ENCODE measurements around the gene USB1.

The USB1 gene

GRCh38 chr16:57993897-57994296 is 7.3 kb upstream of the USB1 start:
- H3K27me3 Mint-ChIP-seq (ENCODE audit: low read depth, poor library complexity) = peaks cover 1% of the 10 kb centered on the region
- H3K4me3 Mint-ChIP-seq = no peak overlapping the region
- H3K9me3 Mint-ChIP-seq = no peaks in the 10 kb centered on the region
- H3K4me1 Mint-ChIP-seq = peaks cover 10% of the 10 kb centered on the region
- H3K27ac Mint-ChIP-seq = no peak overlapping the region
- TF ChIP-seq, protein P1, sequence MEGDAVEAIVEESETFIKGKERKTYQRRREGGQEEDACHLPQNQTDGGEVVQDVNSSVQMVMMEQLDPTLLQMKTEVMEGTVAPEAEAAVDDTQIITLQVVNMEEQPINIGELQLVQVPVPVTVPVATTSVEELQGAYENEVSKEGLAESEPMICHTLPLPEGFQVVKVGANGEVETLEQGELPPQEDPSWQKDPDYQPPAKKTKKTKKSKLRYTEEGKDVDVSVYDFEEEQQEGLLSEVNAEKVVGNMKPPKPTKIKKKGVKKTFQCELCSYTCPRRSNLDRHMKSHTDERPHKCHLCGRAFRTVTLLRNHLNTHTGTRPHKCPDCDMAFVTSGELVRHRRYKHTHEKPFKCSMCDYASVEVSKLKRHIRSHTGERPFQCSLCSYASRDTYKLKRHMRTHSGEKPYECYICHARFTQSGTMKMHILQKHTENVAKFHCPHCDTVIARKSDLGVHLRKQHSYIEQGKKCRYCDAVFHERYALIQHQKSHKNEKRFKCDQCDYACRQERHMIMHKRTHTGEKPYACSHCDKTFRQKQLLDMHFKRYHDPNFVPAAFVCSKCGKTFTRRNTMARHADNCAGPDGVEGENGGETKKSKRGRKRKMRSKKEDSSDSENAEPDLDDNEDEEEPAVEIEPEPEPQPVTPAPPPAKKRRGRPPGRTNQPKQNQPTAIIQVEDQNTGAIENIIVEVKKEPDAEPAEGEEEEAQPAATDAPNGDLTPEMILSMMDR (IDR thresholded peaks at IDR 0.05) = no peak
- H3K36me3 Mint-ChIP-seq (ENCODE audit: low read depth) = peaks cover 4% of the 10 kb centered on the region
- DNase-seq = no peak

- Mint-ChIP-seq H3K4me3 (no peak overlapping the region), H3K27ac (no peak overlapping the region), H3K27me3 (ENCODE audit: low read depth, poor library complexity) (peaks cover 3% of the 10 kb centered on the region), H3K9me3 (no peaks in the 10 kb centered on the region), H3K4me1 (peaks cover 14% of the 10 kb centered on the region), H3K36me3 (ENCODE audit: low read depth) (peaks cover 4% of the 10 kb centered on the region)
- no peak for DNase-seq
- TF ChIP-seq, protein P1 (IDR thresholded peaks at IDR 0.05) = no peak
Measured at GRCh38 chr16:57994361-57994760, 6.8 kb upstream of the USB1 start.

- Mint-ChIP-seq H3K9me3 (no peaks in the 10 kb centered on the region), H3K27me3 (ENCODE audit: low read depth, poor library complexity) (peaks cover 3% of the 10 kb centered on the region), H3K4me3 (no peak overlapping the region), H3K4me1 (peaks cover 16% of the 10 kb centered on the region), H3K27ac (no peak overlapping the region), H3K36me3 (ENCODE audit: low read depth) (peaks cover 4% of the 10 kb centered on the region)
- DNase-seq = peak; percentile 57
- TF ChIP-seq, protein P1 (IDR thresholded peaks at IDR 0.05) = peak; percentile 33
Measured at GRCh38 chr16:57994778-57995177, 6.4 kb upstream of the USB1 start.

DNA sequence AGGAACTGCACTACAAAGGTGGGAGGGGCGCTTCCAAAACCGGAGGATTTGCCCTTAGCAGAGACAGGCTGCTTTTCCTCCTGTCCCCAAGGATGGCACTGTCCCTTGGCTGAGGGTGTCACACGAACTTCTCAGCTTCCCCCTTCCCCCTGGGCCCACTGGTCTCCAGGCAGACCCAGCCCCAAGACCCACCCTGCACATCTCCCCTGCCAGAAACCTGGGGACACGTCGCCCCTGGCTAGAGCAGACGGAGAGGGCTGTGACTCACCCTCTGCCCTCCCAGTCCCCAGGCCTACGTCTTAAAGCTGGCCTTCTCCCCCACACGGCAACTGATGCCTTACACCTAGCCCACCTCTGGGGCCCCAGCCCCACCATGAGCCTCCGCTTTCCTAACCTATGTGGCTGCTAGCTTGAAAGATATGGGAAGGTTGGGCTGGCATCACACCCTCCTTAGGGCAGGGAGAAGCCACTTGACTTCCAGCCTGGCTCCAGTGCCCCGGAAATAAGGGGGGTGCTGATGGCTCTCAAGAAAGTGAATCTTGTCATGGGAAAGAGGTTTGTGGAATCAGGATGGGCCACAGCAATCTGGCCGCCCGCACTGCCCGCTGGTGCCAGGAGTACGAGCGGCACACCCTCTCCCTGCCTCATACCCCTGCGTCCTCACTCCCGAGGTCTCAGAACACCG is 5.3 kb upstream of the USB1 start:
- Mint-ChIP-seq H3K27ac (no peak overlapping the region), H3K9me3 (no peaks in the 10 kb centered on the region), H3K4me1 (peaks cover 16% of the 10 kb centered on the region), H3K4me3 (no peak overlapping the region), H3K27me3 (ENCODE audit: low read depth, poor library complexity) (peaks cover 3% of the 10 kb centered on the region), H3K36me3 (ENCODE audit: low read depth) (peaks cover 4% of the 10 kb centered on the region)
- no peak for DNase-seq
- TF ChIP-seq, protein P1 (IDR thresholded peaks at IDR 0.05) = no peak

DNA sequence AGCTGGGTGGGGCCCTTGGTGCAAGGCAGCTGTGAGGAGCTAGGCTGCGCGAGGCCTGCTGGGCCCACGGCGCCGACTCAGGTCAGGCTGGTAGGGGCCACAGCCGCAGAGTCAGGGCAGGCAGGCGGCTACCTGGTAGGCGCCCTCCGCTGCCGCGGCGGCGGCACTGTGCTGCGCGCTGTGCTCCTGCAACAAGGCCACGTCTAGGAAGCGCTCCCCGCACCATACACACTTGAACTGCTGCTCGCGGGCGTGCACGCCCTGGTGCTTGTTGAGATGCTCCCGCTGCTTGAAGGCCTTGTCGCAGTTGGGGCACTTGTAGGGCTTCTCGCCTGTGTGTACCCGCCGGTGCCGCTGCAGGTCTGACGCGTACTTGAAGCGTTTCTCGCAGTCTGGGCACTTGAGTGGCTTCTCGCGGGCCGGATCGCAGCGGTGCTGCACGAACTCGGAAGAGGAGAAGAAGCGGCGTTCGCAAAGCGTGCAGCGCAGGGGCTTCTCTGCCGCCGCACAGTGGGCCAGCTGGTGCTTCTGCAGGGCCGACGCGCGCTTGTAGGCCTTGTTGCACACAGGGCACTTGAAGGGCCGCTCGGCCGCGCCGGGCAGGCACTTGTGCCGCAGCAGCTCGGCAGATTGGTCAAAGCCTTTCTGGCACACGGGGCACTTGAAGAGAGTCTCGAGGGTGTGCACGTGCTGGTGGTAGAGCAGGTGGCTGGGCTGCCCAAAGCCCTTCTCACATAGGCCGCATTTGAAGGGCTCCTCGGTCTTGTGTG is 4.6 kb upstream of the USB1 start:
- Mint-ChIP-seq H3K27me3 (ENCODE audit: low read depth, poor library complexity) (peaks cover 3% of the 10 kb centered on the region), H3K4me3 (no peak overlapping the region), H3K27ac (no peak overlapping the region), H3K36me3 (ENCODE audit: low read depth) (peaks cover 4% of the 10 kb centered on the region), H3K9me3 (no peaks in the 10 kb centered on the region), H3K4me1 (peaks cover 22% of the 10 kb centered on the region)
- TF ChIP-seq, protein P1 (IDR thresholded peaks at IDR 0.05) = no peak
- no peak for DNase-seq

Measured in nephron progenitor cell (in vitro differentiated cells).